GM21529 (cell line): ENCODE data around the gene UBTD2.
"Not testable (repeated sequence)": the region's sequence is repeated elsewhere in the genome, so short reads cannot be mapped to it uniquely, and the experiment has no call there.

Experiments
- ATAC-seq: cut with Tn5 transposase; IDR thresholded peaks from one replicate; pipeline ENCODE4 v1.9.1; 2021; ENCODE audit not compliant: unreplicated experiment

Gene UBTD2

GRCh38 chr5:172293054-172293744 is 9.6 kb upstream of the UBTD2 start:
- ATAC-seq, result peak; percentile 94

DNA sequence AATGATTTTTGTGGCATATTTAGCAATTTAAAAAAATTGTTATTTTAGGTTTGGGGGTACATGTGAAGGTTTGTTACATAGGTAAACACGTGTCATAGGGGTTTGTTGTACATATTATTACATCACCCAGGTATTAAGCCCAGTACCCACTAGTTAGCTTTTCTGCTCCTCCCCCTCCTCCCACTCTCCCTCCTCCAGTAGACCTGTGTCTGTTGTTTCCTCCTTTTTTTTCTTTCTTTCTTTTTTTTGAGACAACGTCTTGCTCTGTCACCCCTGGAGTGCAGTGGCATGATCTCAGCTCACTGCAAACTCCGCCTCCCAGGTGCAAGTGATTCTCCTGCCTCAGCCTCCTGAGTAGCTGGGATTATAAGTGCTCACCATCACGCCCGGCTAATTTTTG is 8.3 kb upstream of the UBTD2 start:
- ATAC-seq, result not testable (repeated sequence)

DNA sequence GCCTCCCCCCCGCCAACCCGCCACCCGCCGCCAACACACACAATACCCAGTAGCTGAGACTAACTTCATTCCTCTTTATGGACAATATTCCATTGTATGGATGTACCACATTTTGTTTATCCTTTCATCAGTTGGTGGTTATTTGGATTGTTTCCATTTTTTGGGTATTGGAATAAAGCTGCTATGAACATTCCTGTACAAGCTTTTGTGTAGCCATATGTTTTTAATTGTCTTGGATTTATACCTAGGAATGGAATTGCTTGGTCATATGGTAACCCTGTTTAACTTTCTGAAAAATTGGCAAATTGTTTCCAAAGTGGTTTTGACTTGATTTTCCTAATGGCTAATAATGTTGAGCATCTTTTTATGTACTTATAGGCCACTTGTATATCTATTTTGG is 4.9 kb upstream of the UBTD2 start:
- ATAC-seq, result no peak

- not testable (repeated sequence) for ATAC-seq
Observed at GRCh38 chr5:172287140-172287539, 3.6 kb upstream of the UBTD2 start.

DNA sequence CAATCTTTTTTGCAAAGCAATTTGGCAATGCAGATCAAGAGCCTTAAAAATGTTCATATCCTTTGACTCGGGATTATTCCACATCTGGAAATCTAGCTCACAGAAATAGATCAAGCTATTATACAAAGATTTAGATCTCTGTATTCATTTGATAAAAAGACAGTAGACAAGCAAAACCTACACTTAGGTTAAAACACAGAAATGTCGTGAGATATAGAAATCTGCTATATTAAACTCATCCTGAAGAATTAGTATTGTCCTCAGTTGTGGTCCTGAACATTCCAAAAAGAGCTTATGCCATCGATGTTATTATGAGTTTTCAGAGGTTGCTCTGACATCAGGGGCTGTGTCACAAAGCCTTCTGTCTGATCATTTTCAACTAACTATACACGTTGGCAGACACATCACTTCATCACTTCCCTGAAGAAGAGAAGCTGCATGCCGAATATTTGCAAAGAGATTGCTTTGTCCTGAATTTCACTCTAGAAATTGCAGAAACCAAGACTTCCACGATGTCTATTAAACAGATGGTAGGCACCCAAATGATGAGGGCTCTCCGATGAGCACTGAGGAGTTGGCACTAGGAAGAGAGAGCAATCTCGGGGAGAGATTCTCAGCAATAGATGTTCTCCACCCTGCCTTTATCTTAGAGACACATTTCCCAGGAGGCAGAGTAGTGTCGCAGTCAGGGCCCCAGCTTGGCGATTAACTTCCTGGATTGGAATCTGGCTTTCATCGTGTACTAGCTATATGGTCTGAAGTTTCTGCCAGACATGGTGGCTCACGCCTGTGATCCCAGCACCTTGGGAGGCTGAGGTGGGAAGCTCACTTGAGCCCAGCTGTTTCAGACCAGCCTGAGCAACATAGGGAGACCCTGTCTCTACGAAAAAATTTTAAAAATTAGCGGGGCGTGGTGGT is 1.9 kb upstream of the UBTD2 start:
- no peak for ATAC-seq

- no peak for ATAC-seq
Observed at GRCh38 chr5:172284611-172284980, 1.0 kb upstream of the UBTD2 start.

- ATAC-seq, result peak; percentile 80
Observed at GRCh38 chr5:172283862-172284610, 472 bp upstream of the UBTD2 start.

- ATAC-seq, result no peak
Observed at GRCh38 chr5:172282272-172283019, 1.1 kb downstream of the UBTD2 start.

- no peak for ATAC-seq
Observed at GRCh38 chr5:172281346-172281745, 2.2 kb downstream of the UBTD2 start.

GRCh38 chr5:172280929-172281328 is 2.6 kb downstream of the UBTD2 start:
- ATAC-seq, result no peak

GRCh38 chr5:172280317-172280716 is 3.2 kb downstream of the UBTD2 start:
- ATAC-seq, result no peak

GRCh38 chr5:172278356-172278755 is 5.2 kb downstream of the UBTD2 start:
- no peak for ATAC-seq

- no peak for ATAC-seq
Observed at GRCh38 chr5:172276214-172276613, 7.3 kb downstream of the UBTD2 start.

DNA sequence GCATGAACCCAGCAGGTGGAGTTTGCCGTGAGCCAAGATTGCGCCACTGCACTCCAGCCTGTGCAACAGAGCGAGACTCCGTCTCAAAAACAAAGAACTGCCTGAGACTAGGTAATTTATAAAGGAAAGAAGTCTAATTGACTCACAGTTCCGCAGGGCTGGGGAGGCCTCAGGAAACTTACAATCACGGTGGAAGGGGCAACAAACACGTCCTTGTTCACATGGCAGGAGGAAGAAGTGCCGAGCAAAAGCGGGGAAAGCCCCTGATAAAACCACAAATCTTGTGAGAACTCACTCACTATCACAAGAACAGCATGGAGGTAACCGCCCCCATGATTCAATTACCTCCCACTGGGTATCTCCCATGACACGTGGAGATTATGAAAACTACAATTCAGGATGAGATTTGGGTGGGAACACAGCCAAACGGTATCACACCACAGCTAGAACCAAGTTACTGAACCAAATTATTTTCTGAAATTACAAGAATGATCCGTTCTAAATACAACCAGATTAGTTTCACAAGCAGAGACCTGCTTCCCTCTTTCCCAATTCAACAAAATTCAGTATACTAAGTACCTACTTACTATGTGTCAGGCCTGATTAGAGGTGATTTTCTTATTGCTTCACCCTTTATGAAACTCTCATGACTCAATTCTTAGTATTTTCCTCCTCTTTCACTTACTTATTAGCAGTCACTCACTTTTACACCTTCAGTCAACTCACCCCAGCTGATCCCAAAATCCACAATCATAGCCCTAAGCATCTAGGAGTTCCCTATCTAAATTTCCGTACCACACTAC is 8.4 kb downstream of the UBTD2 start:
- ATAC-seq, result peak; percentile 68

DNA sequence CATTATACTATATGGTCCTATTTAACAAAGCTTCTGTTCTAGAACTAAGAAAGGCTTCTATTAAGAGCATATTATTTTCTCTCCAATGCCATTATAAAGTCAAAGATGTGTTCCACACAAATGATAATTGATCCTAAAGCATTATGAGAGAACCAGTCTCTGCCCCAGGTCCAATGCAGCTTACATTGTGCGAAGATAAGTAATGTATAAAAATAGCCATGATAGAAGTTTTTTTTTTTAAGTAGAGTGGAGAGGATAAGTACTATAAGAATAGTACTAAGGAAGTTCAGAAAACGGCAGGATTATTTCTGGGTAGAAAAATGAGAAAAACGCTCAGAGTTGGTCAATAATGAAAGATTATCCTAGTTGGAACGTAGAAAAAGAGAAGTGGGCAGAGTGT is 15.6 kb downstream of the UBTD2 start:
- ATAC-seq, result no peak

DNA sequence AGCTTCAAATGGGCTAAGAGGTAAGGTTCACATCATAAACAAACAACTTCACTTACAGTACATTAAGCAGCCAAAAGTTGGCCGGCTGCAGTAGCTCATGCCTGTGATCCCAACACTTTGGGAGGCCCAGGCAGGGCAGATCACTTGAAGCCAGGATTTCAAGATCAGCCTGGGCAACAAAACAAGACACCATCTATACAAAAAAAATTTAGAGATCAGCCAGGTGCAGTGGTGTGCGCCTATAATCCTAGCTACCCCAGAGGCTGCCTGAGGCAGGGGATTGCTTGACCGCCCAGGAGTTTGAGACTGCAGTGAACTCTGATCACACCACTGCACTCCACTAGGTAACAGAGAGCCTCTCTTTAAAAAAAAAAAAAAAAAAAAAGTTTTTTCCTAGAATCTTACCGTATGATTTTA is 16.9 kb downstream of the UBTD2 start:
- ATAC-seq, result no peak

DNA sequence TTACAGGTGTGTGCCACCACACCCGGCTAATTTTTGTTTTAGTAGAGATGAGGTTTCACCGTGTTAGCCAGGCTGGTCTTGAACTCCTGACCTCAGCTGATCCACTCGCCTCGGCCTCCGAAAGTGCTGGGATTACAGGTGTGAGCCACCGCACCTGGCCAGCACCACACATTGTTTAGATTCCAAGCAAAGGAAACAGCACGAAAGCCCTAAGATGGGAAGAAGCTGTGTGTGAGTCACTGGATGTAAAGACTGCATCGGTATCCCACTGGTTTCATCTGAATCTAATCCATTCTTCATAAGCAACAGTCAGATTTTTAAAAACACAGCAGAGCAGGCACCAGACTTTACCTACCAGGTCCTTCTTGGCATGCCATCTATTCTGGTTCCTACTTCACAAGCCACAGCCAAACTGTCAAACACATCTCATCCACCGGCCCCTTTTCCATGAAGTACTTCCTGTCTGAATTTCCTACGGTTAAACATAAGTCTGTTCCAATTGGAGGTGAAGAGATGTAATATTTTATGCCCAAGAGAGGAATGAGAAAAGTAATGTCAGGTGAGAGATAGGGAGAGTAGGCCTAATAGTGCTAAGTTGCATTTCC is 17.4 kb downstream of the UBTD2 start:
- no peak for ATAC-seq

- no peak for ATAC-seq
Observed at GRCh38 chr5:172264815-172265395, 18.7 kb downstream of the UBTD2 start.

DNA sequence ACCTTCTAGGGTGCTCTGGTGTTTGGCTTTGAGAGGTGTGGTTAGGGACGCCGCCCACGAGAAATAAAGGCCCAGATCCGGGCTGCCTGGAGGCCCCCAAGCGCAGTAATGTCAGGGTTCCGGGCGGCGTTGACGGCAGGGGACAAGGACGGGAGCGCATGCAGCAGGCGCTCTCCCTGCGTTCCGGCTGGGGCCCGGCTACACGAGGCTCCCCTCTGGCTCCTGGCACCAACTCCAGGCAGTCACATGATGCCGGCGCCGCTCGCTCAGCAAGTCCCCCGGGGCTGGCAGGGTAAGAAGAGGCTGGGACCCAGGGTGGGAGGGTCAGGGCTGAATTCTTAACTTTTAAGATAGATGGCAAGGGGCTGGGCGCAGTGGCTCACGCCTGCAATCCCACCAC is 28.1 kb downstream of the UBTD2 start:
- no peak for ATAC-seq
